Endometrial microvascular endothelial cells (primary cell): Measurements from ENCODE around the gene RAB33A. TPM values are rescaled to one million over a fixed set of nuclear protein-coding genes. Genes with fewer than 3 reads are reported as not detected.

Experiments used
- in situ Hi-C: cut with HindIII; loops from 2 replicates; pipeline ENCODE4 v1.10.0; 2017; ENCODE audit warnings: low sequenced_read_pairs, low pct_unique_long_range_greater_than_20kb; ENCODE audit errors: inconsistent ontology term
- total RNA-seq: library from RNA; depleted of rRNA; stranded (reverse); fragments of >200 nt; gene quantifications from one replicate; pipeline ENCODE4 v1.2.3, GENCODE V29; 2015; ENCODE audit errors: inconsistent ontology term

The RAB33A gene
- total RNA-seq, 1 donor from 2014 or later: not detected

DNA sequence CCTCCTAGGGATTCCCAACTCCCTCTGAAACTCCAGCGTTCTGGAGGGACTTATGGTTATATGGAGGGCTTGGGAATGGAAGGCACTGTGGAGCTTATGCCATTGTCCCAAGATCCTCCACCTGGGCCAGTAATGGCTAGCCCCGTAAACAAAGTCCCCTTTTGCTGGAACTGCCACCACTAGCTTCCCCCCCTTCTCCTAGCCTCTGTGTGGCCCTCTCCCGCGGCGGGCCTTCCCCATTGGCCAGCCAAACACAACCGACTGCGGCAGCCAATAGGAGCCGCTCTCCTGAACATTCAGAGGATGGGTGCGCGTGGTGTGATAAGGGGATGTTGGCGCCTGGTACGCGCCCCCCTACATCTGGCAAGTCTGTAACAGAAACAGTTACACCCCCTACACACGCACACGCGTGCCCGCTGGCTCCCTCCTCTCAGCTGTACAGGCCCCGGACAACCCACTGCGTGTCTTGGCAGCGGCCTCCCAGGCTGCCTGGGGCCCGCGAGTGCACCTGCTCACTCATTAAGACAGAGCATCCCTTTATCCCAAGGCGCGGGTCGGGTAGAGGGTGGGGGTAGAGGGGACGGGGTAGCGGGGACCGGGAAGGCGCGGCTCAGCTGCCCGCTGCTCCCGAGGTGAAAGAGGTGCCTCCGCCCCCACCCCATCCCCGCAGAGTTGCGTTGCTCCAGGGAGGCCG is 863 bp upstream of the RAB33A start:
- in situ Hi-C loops: no loop called here

DNA sequence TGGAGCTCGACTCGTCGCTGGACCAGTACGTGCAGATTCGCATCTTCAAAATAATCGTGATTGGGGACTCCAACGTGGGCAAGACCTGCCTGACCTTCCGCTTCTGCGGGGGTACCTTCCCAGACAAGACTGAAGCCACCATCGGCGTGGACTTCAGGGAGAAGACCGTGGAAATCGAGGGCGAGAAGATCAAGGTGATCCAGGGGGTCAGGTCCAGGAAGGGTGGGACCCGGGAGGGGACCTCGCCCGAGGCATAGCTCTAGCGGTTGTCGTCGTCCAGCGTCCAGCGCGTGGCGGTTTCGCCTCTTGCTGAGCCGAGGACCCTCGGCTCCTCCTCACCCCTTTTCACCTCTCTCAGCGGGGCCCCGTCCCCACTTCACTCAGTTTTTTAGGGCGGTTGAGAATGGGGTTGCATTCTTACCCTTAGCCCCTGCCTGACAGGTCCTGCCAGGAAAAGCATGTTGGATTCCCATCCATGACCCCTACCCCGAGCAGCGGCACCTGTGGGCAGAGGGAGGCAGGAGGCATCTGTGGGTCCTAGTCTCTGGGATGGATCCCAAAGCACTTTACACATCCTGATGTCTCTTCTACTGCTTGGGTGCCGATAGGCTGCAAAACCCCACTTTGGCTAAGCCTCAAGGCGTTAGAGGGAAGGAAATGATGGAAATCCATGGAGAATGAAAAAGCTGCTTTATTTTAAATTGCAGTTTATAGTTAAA is 524 bp downstream of the RAB33A start:
- in situ Hi-C loops: no loop called here

DNA sequence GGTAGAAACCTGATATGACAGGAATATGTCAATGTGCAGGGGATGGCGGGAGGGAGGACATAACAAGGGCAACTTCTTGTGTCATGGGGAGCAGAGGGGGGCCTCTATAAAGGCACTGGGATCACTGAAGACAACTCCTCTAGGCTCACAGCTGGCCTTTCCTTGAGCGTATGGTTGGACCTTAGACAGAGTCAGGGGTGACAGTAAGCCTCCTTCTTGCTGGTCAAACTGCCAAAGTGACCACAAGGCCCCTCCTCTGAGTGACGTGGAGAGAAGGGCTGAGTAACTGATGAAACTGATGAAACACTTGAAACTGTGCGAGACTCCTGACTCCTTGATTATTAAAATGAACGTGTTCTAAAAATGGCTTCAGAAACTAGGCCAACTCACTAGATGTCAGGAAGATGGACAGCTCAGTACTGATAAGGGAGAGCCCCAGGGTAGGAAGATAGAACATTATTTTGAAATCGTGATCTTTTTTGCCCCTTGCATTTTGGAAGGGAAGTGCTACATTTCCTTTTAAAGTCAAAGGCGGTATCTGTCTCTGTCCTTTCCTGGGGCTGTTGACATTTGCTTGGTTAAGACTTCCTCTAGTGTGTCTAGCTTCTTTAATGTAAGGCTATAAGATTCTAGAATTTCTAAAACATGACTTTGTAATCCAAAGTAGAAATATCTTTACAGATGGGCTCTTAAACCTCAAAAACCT is 1.6 kb downstream of the RAB33A start:
- in situ Hi-C loops: no loop called here

DNA sequence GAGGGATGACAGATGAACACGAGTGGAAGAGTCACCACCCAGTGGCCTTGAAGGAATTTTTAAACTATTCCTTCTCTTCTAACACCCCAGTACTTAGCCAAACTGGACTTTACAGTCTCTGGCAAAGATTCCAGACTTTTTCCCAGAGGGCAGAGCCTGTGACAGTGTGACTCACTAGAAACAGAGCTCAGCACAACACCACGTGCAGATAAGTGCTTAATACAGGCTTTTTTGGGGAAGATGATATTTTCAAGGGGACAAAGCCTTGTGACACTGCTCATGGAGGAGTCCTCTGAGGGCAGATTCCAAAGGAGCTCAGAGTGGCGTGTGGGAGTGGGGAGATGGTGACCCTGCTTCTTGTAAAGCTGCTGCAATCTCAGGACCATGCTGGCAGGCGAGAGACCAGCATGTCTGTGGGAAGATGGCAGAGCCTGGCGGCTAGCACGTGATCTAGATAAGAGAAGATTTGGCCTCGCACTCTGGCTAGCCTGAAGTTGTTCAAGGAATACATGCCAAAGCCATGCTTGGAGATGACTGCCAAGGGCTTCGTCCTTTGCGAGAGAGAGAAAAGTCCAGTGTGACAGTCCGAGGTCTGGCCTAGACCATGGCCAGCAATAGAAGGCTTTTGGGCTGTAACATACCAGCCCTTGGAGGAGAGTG is 2.4 kb downstream of the RAB33A start:
- in situ Hi-C loops: no loop called here

DNA sequence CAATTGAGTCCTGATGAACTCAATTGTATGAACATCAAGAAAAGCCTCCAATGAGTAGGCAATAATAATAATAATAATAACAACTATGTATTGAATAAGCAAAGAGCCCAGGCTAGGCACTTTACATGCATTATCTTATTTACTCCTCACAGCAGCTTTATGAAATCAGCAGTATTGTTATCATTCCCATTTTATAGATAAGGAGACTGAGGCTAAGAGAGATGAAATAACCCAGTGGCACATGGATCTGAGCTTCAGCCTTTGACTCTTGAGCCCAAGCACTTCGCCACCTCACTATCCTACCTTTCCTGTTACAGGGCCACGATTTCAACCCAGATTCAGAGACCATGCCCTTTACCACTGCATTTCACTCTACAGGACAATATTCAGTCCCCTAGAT is 3.2 kb downstream of the RAB33A start:
- in situ Hi-C loops: loop anchor here (5.0 kb wide), 1 partner anchor 58 kb away; no protein-coding TSS in a partner anchor

DNA sequence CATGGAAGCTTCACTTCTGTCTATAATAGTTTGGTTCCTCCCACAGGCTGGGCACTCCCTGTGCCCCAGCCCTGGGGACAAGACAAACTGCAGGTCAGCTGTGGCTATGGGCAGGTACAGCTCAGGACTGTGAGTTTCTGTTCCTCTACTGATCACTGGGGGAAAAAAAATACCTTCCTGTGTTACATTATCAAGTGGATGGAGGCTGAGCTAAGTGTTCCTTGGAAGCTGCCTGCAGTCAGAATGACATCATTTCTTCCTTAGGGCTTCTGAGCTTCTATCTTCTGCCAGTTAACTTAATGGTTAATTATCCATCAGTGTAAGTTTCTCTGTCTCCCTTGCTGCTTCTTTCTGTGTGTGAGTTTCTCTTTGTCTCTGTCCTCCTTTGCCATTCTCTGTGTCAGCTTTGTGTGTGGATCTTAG is 4.6 kb downstream of the RAB33A start:
- in situ Hi-C loops: loop anchor here (5.0 kb wide), 1 partner anchor 59 kb away; no protein-coding TSS in a partner anchor

DNA sequence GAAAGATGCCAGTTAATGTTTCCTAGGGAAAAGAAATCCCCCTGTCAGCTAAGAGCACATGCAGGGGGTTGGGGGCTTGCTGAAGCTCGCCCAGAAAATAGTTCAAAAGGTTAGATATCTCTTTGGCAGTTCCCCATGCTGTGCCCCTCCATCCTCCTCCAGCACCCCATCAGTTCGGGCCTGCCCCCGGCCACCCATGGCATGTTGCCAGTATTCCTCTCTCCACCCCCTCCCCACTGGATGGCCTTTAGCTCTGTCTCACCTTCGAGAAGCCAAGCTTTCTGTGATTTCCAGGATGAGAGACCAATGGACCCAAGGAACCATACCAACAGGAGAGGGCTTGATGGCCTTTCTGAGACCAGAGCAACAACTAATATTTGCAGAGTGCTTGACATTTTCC is 5.2 kb downstream of the RAB33A start:
- in situ Hi-C loops: loop anchor here (5.0 kb wide), 1 partner anchor 60 kb away; no protein-coding TSS in a partner anchor

DNA sequence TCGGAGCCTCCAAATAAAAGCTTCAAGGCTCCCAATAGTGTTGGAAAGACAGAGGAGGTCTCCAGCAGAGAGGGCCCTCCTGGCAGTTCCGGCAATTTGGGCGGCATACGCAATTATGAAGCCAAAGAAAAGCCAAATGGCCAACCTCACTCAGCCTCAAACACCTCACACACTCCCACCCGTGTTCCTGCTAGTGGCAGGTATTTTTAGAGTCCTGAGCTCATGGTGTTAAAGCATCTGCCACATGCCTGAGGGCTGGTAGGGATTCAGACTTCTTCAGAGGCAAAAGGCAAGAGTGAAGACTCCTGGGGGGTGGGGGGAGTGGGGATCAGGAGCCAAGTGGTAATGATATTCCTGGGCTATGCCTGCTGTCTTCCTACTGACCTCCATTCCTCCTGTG is 7.4 kb downstream of the RAB33A start:
- in situ Hi-C loops: loop anchor here (5.0 kb wide), 1 partner anchor 62 kb away; no protein-coding TSS in a partner anchor

DNA sequence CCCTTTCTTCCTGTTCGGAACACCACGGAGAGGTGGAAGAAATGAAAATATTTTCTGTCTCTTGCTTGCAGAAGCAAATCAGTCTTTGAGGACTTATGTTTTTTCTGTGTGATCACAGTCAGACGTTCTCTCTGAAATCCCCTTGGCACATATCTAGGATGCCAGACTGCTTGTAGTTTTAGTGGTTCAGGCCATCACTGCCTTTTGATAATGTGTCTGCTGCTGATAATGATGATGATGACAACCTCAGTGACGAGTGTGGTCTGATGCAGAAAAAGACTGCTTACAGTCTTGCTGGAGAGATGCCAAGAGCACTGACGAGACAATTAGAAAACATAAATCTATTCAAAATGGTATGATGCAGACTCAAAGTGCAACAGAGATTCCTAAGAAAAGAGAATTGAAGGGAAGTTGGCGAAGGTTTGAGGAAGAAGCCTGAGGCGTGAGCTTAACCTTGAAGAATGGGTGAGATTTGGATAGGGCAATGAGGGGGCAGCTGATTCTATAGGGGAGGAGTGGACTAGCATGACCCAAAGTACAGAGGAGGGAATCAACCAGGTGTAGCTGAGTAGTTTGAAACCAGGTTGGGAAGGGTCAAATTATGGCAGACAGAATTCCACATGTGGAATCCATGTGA is 7.9 kb downstream of the RAB33A start:
- in situ Hi-C loops: loop anchor here (5.0 kb wide), 1 partner anchor 62 kb away; no protein-coding TSS in a partner anchor

DNA sequence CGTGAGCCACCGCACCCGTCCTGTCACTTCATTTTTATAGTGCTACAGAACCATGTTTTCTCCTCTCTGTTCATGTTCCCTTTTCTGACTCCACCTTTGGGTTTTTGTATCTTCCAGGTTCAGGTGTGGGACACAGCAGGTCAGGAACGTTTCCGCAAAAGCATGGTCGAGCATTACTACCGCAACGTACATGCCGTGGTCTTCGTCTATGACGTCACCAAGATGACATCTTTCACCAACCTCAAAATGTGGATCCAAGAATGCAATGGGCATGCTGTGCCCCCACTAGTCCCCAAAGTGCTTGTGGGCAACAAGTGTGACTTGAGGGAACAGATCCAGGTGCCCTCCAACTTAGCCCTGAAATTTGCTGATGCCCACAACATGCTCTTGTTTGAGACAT is 12.4 kb downstream of the RAB33A start:
- in situ Hi-C loops: no loop called here

DNA sequence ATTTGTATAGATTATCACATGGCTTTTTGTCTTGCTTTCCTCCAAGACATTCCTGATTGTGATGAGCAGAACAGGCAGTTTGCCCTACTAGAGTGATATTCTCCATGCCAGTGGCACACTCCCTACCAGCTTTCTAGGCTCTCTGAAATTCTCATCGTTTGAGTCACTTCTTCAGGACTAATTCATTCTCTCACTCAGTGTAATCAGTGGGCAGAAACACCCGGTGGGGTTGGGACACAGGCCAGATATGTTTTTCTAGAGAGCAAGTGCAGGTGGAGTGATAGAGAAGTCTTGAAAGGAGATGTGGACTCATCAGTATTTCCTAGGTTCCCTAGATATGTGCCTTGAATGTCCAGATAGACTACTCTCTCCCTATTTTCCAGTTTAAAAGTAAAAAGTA is 13.1 kb downstream of the RAB33A start:
- in situ Hi-C loops: no loop called here

DNA sequence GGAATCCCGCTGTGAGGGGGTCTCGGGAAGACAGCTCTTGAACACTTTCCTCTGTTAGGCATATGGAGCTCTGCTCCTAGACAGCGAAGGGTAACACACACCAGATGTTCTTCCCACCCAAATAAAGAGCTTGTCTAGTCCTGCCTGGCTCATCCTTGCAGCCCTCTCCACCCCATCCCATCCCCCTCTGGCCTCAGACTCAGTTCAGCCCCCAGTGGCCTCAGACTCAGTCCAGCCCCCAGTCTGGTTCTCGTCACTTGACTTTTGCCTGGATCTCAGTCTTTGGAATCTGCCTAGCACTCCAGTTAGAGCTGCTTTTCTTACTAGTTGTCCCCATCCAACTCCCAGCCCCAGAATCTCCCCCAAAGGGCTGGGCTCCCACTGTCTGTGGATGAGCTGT is 14.9 kb downstream of the RAB33A start:
- in situ Hi-C loops: no loop called here

DNA sequence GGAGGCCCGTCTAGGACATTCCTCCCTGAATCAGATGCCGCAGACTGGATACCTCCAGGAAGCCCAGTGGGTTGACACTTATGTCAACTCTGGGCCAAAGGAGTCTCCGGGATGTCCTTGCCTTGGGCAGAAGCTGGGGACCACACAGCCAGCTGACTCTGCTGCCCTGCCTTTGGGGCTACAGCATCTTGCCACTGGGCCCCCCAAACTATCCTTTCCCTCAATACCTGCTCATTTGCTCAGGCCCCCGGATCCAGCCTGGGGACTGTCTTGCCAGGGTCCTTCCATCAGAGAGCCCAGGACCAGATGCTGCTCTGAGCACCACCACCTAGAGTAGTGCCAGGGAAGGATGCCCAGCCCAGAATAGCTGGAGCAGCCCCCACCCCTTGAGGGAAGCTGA is 19.0 kb downstream of the RAB33A start:
- in situ Hi-C loops: no loop called here

DNA sequence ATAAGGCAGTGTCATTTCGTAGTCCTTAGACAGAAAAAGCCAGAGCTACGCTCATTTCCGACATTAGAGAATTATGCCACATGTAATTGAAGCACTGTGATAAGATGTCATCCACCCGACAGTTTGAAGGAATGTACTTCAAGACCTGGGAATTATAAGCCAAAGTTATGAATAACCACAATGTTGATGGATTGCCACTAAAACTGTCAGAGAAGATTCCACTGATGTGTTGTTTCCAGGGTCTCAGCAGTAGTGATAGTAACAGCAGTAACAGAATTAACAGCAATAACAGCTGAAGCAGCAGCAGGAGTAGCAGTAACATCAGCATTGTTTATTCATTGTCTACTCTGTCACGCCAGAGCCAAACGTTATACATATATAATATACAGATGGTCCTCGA is 24.7 kb downstream of the RAB33A start:
- in situ Hi-C loops: no loop called here

DNA sequence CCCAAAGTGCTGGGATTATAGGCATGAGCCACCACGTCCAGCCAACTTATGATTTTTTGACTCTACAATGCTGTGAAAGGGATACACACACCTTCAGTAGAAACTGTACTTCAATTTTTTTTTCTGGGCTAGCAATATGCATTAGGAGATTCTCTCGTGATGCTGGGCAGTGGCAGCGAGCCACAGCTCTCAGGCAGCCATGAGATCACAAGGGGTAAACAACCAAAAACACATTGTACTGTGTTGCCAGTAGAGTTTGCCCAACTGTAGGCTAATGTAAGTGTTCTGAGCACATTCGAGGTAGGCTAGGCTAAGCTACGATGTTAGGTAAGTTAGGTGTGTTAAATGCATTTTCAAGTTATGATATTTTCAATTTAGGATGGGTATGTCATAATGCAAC is 25.7 kb downstream of the RAB33A start:
- in situ Hi-C loops: no loop called here

DNA sequence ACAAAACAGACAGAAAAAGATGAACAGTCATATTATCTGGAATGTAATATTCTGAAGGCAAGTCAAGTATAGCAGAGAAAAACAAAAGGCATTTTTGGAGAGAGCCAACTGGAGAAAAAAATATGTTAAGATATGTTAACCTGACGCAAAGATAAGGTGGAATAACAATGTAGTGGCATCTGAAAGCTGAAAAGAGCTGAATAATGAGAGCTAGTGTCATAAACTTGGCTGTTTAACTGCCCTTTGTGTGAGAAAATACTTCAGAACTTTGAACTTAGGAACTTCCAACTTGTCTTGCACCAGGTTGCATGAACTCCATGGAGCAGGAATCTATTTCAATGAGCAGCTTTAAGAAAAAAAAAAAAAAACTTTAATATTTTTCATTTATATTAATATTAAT is 32.9 kb downstream of the RAB33A start:
- in situ Hi-C loops: no loop called here

DNA sequence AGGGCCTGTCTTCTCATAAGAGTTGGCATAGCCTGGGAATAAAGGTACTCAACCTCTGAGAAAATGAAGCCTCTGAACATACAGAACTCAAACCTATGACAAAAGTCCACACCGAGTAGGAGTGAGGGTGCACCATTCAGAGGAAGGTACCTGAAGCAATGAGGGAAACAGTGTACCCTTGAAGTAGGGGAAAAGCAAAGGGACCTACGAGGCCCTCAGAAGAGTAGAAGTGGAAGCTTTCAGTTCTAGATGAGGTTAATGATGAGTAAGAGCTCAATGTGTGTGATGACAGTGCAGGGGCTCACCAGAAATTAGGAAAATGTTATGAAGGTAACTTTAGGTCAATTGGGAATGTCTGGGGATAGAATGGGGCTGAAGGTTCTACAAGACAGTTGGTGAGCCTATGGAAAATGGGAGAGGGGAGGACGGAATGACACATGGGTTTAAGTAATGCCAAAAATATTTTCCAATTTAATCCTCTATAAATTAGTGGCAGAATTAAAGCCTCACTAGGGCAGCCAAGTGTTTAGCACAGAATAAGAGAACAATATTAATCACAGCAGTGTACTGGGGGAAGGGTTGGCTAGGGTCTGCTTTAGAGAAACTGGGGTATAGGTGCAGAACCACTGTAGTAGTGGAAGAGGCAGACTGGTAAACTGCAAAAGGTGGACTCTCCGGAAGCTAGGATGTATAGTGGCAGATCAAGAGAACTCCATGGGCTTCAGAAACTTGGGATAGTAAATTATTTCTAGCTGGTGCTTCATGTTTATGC is 39.8 kb downstream of the RAB33A start:
- in situ Hi-C loops: no loop called here

DNA sequence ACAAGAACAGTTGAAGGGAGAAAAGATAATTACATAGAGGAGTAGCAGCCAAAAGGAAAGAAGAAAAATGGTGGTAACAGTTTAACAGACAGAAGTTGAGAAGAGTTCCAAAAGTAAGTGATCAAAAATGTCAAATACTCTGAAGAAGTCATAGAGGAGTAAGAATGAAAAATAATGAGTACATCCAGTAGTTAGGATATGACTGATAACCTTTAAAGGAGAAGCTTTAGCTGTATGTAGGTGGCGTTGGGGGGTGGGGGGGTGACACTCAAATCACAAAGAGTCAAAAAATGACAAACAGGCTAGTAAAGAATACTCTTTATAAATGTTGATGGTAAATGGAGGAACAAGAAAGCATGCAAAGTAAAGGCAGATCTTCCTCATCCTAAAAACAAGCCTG is 40.6 kb downstream of the RAB33A start:
- in situ Hi-C loops: no loop called here
